ENCODE data around the gene PRKACA.

PRKACA gene

DNA sequence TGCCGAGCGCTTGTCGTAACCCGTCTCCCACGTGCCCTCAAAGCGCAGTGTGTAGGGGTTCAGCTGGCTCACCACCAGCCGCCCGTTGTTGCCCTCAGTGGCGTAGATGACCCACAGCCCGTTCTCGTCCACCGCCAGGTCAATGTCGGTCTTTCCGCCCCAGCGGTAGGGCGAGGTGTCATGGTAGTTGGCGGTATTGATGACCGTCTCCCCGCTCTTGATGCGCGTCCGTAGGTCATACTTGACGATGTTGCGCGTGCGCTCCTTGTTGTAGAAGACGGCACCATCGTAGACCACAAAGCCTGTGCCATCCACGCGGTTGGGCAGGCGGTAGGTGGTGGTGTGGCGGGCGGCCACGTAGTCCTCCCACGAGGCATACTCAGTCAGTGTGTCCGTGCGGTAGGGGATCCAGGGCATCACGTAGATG lies 45.3 kb upstream of the PRKACA start:
- no peak for DNase-seq (ENCODE audit: extremely low read depth, insufficient read length)
- TF ChIP-seq, protein P1, sequence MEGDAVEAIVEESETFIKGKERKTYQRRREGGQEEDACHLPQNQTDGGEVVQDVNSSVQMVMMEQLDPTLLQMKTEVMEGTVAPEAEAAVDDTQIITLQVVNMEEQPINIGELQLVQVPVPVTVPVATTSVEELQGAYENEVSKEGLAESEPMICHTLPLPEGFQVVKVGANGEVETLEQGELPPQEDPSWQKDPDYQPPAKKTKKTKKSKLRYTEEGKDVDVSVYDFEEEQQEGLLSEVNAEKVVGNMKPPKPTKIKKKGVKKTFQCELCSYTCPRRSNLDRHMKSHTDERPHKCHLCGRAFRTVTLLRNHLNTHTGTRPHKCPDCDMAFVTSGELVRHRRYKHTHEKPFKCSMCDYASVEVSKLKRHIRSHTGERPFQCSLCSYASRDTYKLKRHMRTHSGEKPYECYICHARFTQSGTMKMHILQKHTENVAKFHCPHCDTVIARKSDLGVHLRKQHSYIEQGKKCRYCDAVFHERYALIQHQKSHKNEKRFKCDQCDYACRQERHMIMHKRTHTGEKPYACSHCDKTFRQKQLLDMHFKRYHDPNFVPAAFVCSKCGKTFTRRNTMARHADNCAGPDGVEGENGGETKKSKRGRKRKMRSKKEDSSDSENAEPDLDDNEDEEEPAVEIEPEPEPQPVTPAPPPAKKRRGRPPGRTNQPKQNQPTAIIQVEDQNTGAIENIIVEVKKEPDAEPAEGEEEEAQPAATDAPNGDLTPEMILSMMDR (IDR thresholded peaks at IDR 0.05; ENCODE audit: insufficient read depth, low read length, poor library complexity, severe bottlenecking), result no peak
- no peak overlapping the region for H3K4me3 ChIP-seq (replicated peaks; ENCODE audit: low read depth, low read length)
- no peaks in the 10 kb centered on the region; the same call in 1 of the 2 replicates for H3K27me3 ChIP-seq (replicated peaks; ENCODE audit: control insufficient read depth, insufficient read depth, low read length)
- H3K36me3 ChIP-seq (ENCODE audit: control insufficient read depth, insufficient read depth, low read length), result no peaks in the 10 kb centered on the region

DNA sequence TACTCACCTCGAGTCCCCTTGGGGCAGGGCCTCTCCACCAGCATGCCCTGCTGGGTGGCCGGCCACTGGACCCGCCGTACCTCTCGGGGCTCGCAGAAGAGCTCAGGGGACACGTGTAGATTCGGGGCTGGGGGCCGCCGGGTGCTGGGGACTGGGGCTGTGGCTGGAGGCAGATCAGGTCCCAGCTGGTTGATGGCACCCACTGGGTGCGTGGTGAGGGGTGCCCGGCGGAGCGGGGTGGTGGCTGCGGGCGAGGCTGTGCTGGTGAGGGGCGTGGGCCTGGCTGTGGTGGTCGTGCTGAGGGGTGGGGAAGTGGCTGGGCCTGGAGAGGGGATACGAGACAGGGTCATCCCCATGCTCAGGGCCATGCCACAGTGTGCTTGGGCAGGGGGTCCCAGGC lies 43.7 kb upstream of the PRKACA start:
- H3K4me3 ChIP-seq (replicated peaks; ENCODE audit: low read depth, low read length), result no peak overlapping the region
- DNase-seq (ENCODE audit: extremely low read depth, insufficient read length), result no peak
- TF ChIP-seq, protein P1 (IDR thresholded peaks at IDR 0.05; ENCODE audit: insufficient read depth, low read length, poor library complexity, severe bottlenecking), result no peak
- H3K36me3 ChIP-seq (ENCODE audit: control insufficient read depth, insufficient read depth, low read length), result no peaks in the 10 kb centered on the region
- H3K27me3 ChIP-seq (replicated peaks; ENCODE audit: control insufficient read depth, insufficient read depth, low read length), result no peaks in the 10 kb centered on the region; the same call in 1 of the 2 replicates

DNA sequence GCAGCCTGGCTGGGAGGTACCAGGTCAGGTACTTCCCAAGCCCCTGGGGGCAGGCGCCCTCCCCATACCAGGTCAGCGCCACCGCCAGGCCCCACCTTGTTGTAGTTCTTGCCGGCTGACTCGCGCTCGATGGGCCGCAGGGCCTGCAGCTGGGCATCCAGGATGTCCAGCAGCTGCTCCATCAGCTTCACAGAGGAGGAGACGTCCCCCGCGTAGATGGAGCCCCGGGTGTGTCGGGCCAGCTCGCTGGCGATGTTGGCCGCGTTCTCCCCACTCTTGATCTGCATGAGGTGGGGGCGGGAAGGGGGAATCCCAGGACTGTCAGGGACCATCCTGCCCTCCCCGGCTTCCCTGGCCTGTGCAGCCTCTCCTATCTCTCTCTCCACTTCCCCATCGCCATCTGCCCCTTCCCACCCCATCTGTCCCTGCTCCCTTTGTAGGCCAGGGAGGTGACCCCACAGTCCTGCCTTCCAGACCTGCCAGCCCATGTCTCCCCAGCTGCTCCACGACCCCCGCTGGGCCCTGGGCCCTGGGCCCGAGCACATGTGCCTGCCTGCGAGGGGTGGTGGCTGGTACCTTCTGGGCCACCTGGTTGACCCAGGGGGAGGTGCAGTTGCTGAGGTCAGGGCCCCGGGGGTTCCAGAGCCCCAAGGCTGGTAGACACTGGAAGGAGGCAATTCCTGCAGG lies 42.6 kb upstream of the PRKACA start:
- Histone ChIP-seq H3K27me3 (replicated peaks; ENCODE audit: control insufficient read depth, insufficient read depth, low read length) (no peaks in the 10 kb centered on the region), H3K36me3 (ENCODE audit: control insufficient read depth, insufficient read depth, low read length) (no peaks in the 10 kb centered on the region; the same call in 1 of the 2 replicates), H3K4me3 (replicated peaks; ENCODE audit: low read depth, low read length) (no peak overlapping the region)
- TF ChIP-seq, protein P1 (IDR thresholded peaks at IDR 0.05; ENCODE audit: insufficient read depth, low read length, poor library complexity, severe bottlenecking), result no peak
- DNase-seq (ENCODE audit: extremely low read depth, insufficient read length), result no peak

DNA sequence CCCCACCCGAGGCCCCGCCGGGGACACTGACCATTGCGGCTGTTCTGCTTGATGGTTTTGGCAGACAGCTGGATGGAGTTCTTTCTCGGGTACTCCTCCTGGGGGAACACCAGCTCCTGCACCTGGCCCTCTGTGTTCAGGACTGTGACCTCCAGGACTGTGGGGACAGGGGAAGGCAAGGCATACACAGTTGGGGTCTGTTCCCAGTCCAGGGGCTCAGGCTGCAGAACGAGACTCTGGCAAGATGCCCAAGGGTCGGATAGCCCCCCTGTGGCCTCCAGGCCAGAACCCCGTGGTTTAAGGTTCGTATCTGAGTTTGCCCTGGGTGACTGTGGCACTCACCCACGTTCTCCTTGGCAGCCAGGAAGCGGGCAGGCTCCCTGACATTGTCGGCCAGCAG lies 41.5 kb upstream of the PRKACA start:
- Histone ChIP-seq H3K27me3 (replicated peaks; ENCODE audit: control insufficient read depth, insufficient read depth, low read length) (no peaks in the 10 kb centered on the region), H3K4me3 (replicated peaks; ENCODE audit: low read depth, low read length) (no peak overlapping the region), H3K36me3 (ENCODE audit: control insufficient read depth, insufficient read depth, low read length) (no peaks in the 10 kb centered on the region; the same call in 1 of the 2 replicates)
- DNase-seq (ENCODE audit: extremely low read depth, insufficient read length), result no peak
- TF ChIP-seq, protein P1 (IDR thresholded peaks at IDR 0.05; ENCODE audit: insufficient read depth, low read length, poor library complexity, severe bottlenecking), result no peak

DNA sequence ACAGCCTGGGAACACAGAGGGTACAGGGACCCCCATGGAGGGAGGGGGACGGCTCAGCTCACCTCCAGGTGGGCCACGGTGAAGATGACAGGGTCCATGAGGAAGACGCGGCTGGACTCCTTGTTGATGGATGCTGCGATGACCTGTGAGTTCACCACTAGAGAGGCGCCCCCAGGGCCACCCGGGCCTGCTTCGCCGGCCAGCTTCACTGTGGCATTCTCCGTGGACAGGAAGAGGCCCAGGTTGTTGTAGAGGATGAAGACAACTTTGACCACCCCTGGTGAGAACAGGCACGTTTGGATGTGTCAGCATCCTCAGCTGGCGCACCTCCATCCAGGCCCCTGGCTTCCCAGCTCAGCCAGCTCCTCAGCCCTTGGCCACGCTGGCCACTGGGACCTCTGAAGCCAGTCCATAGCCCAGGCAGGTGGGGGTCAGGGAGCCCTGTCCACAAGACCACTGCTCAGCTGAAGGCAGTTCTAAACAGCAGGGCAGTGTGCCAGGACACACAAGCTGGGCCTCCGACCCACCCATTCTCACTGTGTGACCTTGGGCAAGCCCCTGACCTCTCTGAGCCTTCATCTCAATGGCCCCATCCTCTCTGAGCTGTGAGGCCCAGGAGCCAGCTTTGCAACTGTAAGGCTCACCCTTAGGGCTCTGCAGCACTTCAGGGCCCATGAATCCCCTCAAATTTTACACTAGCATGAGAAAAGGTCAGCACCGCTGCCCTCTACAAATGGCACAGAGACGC lies 40.9 kb upstream of the PRKACA start:
- DNase-seq (ENCODE audit: extremely low read depth, insufficient read length), result no peak
- Histone ChIP-seq H3K4me3 (replicated peaks; ENCODE audit: low read depth, low read length) (no peak overlapping the region), H3K27me3 (replicated peaks; ENCODE audit: control insufficient read depth, insufficient read depth, low read length) (no peaks in the 10 kb centered on the region), H3K36me3 (ENCODE audit: control insufficient read depth, insufficient read depth, low read length) (no peaks in the 10 kb centered on the region; the same call in 1 of the 2 replicates)
- TF ChIP-seq, protein P1 (IDR thresholded peaks at IDR 0.05; ENCODE audit: insufficient read depth, low read length, poor library complexity, severe bottlenecking), result no peak
